ENCODE measurements around the gene MED13L.
A peak's percentile ranks its signal among the peaks of the same experiment; 100 is the strongest.

Gene MED13L

DNA sequence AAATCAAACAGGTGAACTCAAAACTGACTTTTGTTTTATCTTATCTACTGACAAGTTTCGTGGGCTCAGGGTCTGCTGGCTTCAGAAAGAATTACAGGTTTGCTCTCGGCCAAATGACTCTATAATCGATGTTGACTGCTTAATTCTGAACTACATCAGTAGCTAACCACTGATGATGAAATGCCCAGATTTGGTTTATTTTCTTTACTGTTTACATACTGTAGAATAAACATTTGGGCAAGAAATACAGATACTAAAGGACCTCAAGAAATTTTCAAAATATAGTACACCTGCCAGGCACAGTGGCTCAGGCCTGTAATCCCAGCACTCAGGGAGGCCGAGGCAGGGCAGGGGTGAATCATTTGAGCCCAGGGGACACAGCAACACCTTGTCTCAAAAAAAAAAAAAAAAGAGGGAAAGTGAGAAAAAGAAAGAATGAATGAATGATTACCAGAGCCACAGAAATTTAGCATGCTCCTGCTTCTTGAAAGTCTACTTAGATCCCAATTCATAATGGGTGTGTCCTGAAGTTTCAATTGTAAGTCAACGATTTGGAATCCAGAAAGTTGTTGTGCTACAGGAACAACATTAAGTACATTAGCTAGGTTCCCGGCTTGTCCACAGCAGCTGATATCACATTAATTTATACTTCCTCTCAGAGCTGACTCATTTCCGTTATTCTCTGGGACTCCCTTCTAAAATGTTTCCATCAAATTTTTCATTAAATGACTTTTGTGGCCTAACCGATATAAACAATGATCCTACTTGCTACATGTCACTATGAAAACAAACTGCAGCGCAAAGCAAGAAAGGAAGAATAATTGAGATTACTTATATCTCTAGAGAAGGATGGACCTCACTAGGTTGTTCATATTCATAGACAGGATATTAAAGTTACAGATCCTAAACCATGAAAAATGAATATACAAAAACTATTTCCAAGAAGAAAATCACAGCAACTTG is 134.3 kb downstream of the MED13L start:
- TF ChIP-seq, protein P1, sequence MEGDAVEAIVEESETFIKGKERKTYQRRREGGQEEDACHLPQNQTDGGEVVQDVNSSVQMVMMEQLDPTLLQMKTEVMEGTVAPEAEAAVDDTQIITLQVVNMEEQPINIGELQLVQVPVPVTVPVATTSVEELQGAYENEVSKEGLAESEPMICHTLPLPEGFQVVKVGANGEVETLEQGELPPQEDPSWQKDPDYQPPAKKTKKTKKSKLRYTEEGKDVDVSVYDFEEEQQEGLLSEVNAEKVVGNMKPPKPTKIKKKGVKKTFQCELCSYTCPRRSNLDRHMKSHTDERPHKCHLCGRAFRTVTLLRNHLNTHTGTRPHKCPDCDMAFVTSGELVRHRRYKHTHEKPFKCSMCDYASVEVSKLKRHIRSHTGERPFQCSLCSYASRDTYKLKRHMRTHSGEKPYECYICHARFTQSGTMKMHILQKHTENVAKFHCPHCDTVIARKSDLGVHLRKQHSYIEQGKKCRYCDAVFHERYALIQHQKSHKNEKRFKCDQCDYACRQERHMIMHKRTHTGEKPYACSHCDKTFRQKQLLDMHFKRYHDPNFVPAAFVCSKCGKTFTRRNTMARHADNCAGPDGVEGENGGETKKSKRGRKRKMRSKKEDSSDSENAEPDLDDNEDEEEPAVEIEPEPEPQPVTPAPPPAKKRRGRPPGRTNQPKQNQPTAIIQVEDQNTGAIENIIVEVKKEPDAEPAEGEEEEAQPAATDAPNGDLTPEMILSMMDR (IDR thresholded peaks at IDR 0.05), result no peak
- H3K27ac ChIP-seq, result peak overlapping the region in 1 of 2 donors; percentile 46

DNA sequence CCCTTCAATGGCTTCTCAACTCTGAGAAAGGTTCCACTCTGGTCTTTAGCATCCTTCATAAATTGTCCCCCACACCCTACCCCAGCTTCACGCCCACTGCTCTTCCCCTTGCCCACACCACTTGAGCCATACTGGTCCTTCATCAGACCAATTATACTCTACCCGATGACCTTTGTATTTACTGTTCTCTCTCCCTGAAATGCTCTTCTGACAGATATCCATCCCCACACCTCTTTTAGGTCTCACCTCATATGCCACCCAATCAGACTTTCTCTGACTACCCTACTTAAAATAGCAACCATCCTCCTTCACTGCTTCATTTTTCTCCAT is 135.7 kb downstream of the MED13L start:
- Histone ChIP-seq H3K4me3 (no peak overlapping the region), H3K27ac (peak overlapping the region in 1 of 2 donors; percentile 40)
- TF ChIP-seq, protein P1 (IDR thresholded peaks at IDR 0.05), result no peak
- DNase-seq (ENCODE audit: low spot score), result no peak

More for the DNA sequence above, 134.3 kb downstream of the MED13L start:
- no peak for DNase-seq (ENCODE audit: low spot score)
- H3K4me3 ChIP-seq, result peak overlapping the region; percentile 10

DNA sequence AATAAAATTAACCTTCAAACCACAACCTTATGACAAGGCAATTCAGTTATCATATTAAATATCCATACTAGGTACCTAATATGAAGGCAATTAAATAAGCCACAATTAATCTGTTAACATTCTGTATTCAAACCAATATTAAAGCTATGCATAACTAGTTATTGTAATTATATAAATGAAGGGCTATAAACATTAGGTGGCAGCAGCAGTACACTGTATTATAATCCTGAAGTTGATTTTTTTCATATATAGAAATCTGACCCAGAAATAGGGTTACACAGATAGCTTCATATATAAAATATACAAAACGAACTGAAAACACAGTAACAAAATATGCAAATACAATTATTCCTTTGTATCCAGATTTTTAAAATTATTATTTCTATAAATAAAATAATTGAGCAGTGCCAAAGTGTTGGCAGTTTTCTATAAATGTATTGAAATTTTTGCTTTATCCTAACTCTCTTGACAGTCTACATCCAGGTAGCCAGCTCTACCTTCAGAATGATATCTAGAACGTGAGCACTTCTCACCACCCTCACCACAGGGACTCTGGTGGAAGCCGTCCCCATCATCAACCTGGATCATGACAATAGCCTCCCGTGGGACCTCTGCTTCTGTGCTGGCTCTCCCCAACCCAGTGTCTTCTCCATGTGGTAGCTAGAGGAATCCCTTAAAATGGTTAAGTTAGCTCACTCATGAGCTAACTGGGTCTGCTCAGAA is 136.2 kb downstream of the MED13L start:
- no peak overlapping the region for H3K4me3 ChIP-seq
- DNase-seq (ENCODE audit: low spot score), result no peak
- TF ChIP-seq, protein P1 (IDR thresholded peaks at IDR 0.05), result no peak
- H3K27ac ChIP-seq, result peak overlapping the region in 1 of 2 donors; percentile 40

DNA sequence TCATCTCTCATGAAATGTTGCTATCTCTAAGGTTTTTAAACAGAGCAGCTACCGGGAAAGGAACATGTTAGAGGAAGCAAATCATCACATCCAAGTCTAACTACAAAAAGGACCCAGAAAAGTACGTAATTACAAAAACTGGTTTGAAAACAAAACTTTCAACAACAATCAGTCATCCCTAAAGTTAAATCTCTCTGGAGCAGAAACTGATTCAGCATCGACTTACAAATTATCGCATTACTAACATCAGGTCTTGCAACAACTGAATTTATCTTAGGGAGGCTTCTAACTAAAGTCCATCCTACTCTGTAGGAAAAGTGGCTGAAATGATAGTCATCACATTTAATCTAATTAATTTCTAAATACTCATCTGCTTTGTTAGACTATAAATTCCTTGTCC is 137.0 kb downstream of the MED13L start:
- TF ChIP-seq, protein P1 (IDR thresholded peaks at IDR 0.05), result no peak
- no peak overlapping the region for H3K4me3 ChIP-seq
- peak overlapping the region in 1 of 2 donors; percentile 1 for H3K27ac ChIP-seq
- no peak for DNase-seq (ENCODE audit: low spot score)

DNA sequence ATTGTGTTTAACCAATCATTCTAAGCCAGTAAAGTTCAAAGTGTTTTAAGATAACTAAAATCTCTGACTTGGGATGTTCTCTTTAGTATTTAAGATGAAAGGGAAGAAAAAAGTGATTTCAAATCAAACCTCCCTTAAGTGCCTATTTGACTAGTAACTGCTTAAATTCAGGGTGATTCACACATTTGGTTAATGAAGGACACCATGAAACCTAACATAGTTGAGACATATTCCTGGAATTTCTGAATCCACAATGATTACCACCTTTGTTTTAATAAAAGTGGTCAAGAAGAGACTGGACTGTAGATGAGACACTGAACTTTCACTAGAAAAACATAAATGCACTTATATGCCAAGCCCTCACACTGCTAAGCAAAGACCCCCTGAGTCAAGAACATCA is 138.7 kb downstream of the MED13L start:
- TF ChIP-seq, protein P1 (IDR thresholded peaks at IDR 0.05), result no peak
- DNase-seq (ENCODE audit: low spot score), result no peak
- Histone ChIP-seq H3K4me3 (no peak overlapping the region), H3K27ac (no peak overlapping the region)

DNA sequence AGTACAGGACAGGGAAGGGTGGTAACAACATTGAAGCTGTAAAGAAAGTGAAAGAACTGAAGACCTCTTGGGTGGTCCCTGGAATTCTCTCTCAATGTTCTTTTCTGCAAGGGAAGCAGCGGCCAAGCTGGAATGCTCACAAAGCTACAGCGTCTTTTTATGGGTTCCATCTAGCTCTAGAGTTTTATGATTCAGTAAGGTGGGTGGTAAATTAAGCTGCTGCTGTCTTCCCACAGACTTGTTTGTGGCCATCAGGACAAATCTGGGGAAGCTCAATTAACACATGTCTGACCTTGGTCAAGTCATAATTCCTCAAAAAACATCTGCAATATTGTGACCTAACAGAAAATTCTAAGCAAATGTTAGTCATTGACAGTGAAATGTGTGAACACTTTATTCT is 139.1 kb downstream of the MED13L start:
- H3K27ac ChIP-seq, result no peak overlapping the region
- H3K4me3 ChIP-seq, result no peak overlapping the region
- TF ChIP-seq, protein P1 (IDR thresholded peaks at IDR 0.05), result no peak
- no peak for DNase-seq (ENCODE audit: low spot score)

All from coronary artery (tissue), 2 donors.